Common myeloid progenitor, CD34-positive (primary cell): ENCODE results near the gene TCF12.

Experiments
- CTCF ChIA-PET: fragments of 350-600 bp; sonication (Branson Sonifier 250); formaldehyde crosslinking; loops from one replicate; lab custom pipeline; 2021; ENCODE audit warnings: antibody characterized with exemption; lab: Charles Lee
- POLR2A ChIA-PET: fragments of 350-600 bp; sonication (Branson Sonifier 250); formaldehyde crosslinking; loops from one replicate; lab custom pipeline; 2021; ENCODE audit warnings: antibody characterized with exemption; lab: Charles Lee
- DNase-seq, 3 donors: peaks; one replicate each; pipeline versions ENCODE4 v3.0.0 to v3.0.0-alpha.2; 2013
- H3K27ac ChIP-seq, 2 experiments: 1 replicate in 1 of 2; 2 replicates in 1 of 2; pipeline ENCODE4 v1.7.0; 2013; ENCODE audit warnings: inconsistent platforms in 2 of 2, low read length in 2 of 2, mild to moderate bottlenecking in 2 of 2, low read depth in 1 of 2, moderate library complexity in 1 of 2; ENCODE audit not compliant: severe bottlenecking in 2 of 2, insufficient read depth in 1 of 2, poor library complexity in 1 of 2
- H3K27me3 ChIP-seq, 5 experiments: replicated peaks in 2 of 5; 1 replicate in 3 of 5; 2 replicates in 2 of 5; pipeline versions ENCODE4 v1.6.1 to v1.7.0; 2013; ENCODE audit warnings: low read length in 4 of 5, mild to moderate bottlenecking in 2 of 5, moderate library complexity in 2 of 5, inconsistent platforms in 1 of 5; ENCODE audit not compliant: insufficient read depth in 5 of 5, control insufficient read depth in 4 of 5
- H3K36me3 ChIP-seq, 4 experiments: 1 replicate in 2 of 4; 2 replicates in 2 of 4; pipeline versions ENCODE4 v1.6.1 to v1.7.0; 2013; ENCODE audit warnings: low read length in 3 of 4, control low read depth in 1 of 4, mild to moderate bottlenecking in 1 of 4; ENCODE audit not compliant: control insufficient read depth in 4 of 4, insufficient read depth in 4 of 4
- H3K4me1 ChIP-seq, 4 experiments: 1 replicate in 3 of 4; 2 replicates in 1 of 4; pipeline versions ENCODE4 v1.6.1 to v1.7.1; 2013; ENCODE audit warnings: low read length in 3 of 4, mild to moderate bottlenecking in 3 of 4, control low read depth in 1 of 4, inconsistent platforms in 1 of 4, moderate library complexity in 1 of 4; ENCODE audit not compliant: control insufficient read depth in 4 of 4, insufficient read depth in 4 of 4; ENCODE audit errors: control extremely low read depth in 1 of 4
- H3K4me3 ChIP-seq, 7 experiments: 1 replicate in 4 of 7; 2 replicates in 3 of 7; pipeline versions ENCODE4 v1.5.1 to v1.7.0; 2013; ENCODE audit warnings: mild to moderate bottlenecking in 7 of 7, low read length in 6 of 7, moderate library complexity in 6 of 7, inconsistent platforms in 2 of 7, low read depth in 2 of 7, control low read depth in 1 of 7; ENCODE audit not compliant: insufficient read depth in 4 of 7, control insufficient read depth in 1 of 7; ENCODE audit errors: extremely low read depth in 1 of 7
- H3K9me3 ChIP-seq, 5 experiments: 1 replicate in 4 of 5; 2 replicates in 1 of 5; pipeline versions ENCODE4 v1.6.1 to v1.7.1; 2013; ENCODE audit warnings: low read length in 4 of 5, mild to moderate bottlenecking in 2 of 5, inconsistent platforms in 1 of 5, low read depth in 1 of 5, moderate library complexity in 1 of 5; ENCODE audit not compliant: control insufficient read depth in 4 of 5, insufficient read depth in 2 of 5; ENCODE audit errors: control extremely low read depth in 1 of 5
- WGBS: methylation state at CpG from one replicate; pipeline ENCODE4 v1.1.5; 2013; ENCODE audit not compliant: insufficient coverage; 5-methylcytosine and 5-hydroxymethylcytosine counted together

TCF12 gene

DNA sequence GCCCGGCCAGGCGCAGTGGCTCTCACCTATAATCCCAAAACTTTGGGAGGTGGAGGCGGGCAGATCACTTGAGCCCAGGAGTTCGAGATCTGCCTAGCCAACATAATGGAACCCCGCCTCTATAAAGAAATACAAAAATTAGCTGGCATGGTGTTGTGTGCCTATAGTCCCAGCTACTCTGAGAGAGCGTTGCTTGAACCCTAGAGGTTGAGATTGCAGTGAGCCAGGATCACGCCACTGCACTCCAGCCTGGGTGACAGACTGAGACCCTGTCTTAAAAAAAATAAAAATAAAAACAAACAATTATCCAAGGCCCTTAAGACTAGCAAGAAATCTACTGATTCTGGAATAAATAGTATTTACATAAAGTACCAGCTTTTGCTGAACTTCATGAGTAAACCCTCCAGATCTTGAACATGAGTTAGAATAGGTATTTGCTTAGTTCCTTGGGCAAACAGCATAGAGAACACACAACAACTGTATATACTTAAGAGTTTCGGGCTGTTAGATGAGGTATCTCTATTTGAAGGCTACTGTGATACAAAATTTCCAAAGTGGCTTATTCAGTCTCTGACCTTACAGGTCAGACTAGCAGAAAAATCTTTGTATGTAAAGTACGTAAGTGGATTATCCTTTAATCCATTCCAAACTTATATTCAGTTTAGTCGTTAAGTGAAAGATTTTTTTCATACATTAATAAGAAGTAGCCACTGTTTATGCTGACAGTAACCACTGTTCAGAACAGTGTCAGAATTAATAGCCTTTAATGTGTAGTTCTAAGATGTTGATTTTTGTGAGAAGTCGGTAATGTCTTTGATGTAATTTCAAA, 286.8 kb downstream of the TCF12 start:
- Histone ChIP-seq H3K27ac (no peak overlapping the region), H3K4me1 (peaks cover 0 to 4% (median 0%) of the 10 kb centered on the region in 4 experiments), H3K4me3 (no peak overlapping the region), H3K27me3 (no peaks in the 10 kb centered on the region), H3K36me3 (peaks cover 0 to 5% (median 2%) of the 10 kb centered on the region in 4 experiments), H3K9me3 (no peaks in the 10 kb centered on the region)
- ChIA-PET CTCF (interaction anchor here (0.6 to 1.2 kb wide), 3 partner anchors 9 to 353 kb away, joined by 3 to 5 read pairs (median 3); no protein-coding TSS in a partner anchor), POLR2A (no interaction called here)
- DNase-seq, result no peak
- WGBS, result 87% methylated on average over 6 of the region's 11 CpGs

DNA sequence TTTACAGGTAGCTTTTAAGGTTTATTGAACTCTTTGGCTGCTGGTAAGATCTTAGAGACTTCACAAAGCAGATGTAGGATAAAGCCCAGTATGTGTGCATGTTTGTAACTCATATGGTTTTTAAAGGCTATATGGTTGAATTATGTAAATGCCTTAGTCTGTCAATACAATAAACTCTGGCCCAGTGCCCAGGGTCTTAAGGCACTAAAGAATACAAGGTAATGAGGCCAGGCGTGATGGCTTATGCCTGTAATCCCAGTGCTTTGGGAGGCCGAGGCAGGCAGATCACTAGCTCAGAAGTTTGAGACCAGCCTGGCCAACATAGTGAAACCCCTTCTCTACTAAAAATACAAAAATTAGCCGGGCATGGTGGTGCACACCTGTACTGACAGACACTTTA, 287.6 kb downstream of the TCF12 start:
- POLR2A ChIA-PET, result no interaction called here
- H3K9me3 ChIP-seq, result no peaks in the 10 kb centered on the region
- no peaks in the 10 kb centered on the region for H3K27me3 ChIP-seq
- peaks cover 0 to 5% (median 2%) of the 10 kb centered on the region in 4 experiments for H3K36me3 ChIP-seq
- H3K4me3 ChIP-seq, result no peak overlapping the region
- no peak overlapping the region for H3K27ac ChIP-seq
- no peak for DNase-seq
- H3K4me1 ChIP-seq, result peaks cover 0 to 4% (median 0%) of the 10 kb centered on the region in 4 experiments
- WGBS, result 100% methylated on average over 1 of the region's 3 CpGs
- CTCF ChIA-PET, result no interaction called here

DNA sequence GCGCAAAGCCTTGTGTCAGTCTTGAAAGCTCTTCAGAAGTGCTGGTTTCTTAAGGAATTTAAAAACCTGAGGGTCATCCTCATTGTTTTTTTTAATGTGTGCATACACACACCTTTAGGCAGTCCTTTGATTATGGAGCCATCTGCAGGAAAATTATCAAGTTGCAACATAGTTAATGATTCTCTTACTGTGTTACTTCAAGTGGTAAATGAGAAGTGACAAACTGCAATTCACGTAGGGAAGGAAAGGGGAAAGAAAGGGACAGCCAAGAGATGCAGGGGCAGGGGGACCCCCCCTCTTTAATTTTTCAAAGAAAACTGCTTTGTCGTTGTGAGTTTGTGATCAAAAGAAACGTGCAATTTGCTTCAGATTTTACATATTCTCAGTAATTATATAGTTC, 295.4 kb downstream of the TCF12 start:
- Histone ChIP-seq H3K36me3 (no peaks in the 10 kb centered on the region), H3K9me3 (no peaks in the 10 kb centered on the region), H3K27ac (no peak overlapping the region), H3K27me3 (no peaks in the 10 kb centered on the region), H3K4me3 (no peak overlapping the region), H3K4me1 (peaks cover 6 to 15% (median 9%) of the 10 kb centered on the region in 4 experiments)
- peak; percentile 71 to 72 (median 72) for DNase-seq
- POLR2A ChIA-PET, result interaction anchor here (0.5 to 0.6 kb wide), 2 partner anchors 63 to 158 kb away, joined by 3 read pairs; no protein-coding TSS in a partner anchor
- WGBS, result 0% methylated on average over 1 of the region's 4 CpGs
- CTCF ChIA-PET, result interaction anchor here (0.6 to 5.4 kb wide), 17 partner anchors 9 to 720 kb away, joined by 3 to 62 read pairs (median 4); no protein-coding TSS in a partner anchor

DNA sequence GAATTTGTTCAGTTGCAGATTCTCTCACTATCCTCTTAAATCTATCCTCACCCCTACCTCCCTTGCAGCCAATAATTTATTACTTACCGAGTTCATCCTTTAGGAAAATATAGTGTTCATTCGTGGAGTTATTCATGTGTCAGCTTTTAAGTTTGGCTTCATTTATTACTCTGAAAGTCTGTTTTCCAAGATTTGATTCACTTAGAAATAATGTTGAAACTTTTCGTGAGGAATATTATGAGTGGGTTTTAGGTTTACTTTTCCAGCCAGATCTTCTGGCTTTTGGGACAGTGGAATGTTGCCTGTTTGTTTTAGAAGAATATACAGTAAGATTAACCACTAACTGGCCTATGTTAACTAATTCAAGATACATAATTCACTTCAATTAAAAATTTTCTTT, 296.9 kb downstream of the TCF12 start:
- no peaks in the 10 kb centered on the region for H3K27me3 ChIP-seq
- H3K4me1 ChIP-seq, result peaks cover 6 to 20% (median 13%) of the 10 kb centered on the region in 4 experiments
- no peak overlapping the region for H3K4me3 ChIP-seq
- ChIA-PET CTCF (interaction anchor here (0.7 to 1.8 kb wide), 3 partner anchors 11 to 69 kb away, joined by 3 to 5 read pairs (median 4); no protein-coding TSS in a partner anchor), POLR2A (no interaction called here)
- H3K9me3 ChIP-seq, result no peaks in the 10 kb centered on the region
- DNase-seq, result no peak
- H3K27ac ChIP-seq, result no peak overlapping the region
- no peaks in the 10 kb centered on the region for H3K36me3 ChIP-seq
- WGBS, result no CpG with 5 or more reads among the region's 3 CpGs

DNA sequence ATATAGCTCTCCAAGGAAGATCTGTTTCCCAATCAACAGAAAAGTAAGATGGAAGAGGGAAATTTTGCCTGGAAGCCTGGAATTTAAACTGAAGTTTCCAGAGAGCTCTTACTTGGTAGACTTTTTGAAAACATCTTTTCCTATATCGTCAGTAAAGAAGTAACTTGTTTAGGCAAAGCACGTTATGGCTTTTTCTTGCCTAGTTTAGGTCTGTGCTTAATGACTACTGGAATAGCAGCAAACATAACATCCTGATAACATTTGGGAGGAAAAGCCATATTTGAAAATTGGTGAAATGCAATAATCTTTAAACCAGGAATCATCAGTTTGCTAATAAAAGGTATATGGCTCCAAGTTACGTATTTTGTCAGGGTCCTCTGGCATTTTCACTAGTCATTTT, 297.4 kb downstream of the TCF12 start:
- peaks cover 6 to 20% (median 13%) of the 10 kb centered on the region in 4 experiments for H3K4me1 ChIP-seq
- no peaks in the 10 kb centered on the region for H3K36me3 ChIP-seq
- H3K9me3 ChIP-seq, result no peaks in the 10 kb centered on the region
- H3K27ac ChIP-seq, result no peak overlapping the region
- POLR2A ChIA-PET, result no interaction called here
- DNase-seq, result no peak
- CTCF ChIA-PET, result interaction anchor here (0.7 to 1.8 kb wide), 3 partner anchors 10 to 69 kb away, joined by 3 to 5 read pairs (median 4); no protein-coding TSS in a partner anchor
- H3K27me3 ChIP-seq, result no peaks in the 10 kb centered on the region
- no peak overlapping the region for H3K4me3 ChIP-seq
- 100% methylated on average over 3 of the region's 3 CpGs for WGBS

DNA sequence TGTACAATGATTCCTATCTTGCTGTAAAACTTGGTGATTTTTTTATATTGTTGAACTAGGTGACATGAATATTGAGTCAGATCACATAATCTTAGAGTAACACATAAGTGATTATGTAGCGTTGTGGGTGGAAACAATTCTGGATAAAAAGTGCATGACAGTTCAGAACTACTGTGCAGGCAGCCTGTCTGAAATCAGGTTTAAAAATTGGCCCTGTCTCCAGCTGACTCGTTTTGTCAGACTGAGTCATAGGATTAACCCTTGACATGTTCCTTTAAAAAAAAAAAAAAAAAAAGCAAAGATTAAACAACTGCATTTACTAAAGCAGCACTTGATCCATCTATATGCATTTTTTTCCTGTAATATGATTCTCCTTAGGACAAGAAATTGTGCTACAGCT, 297.8 kb downstream of the TCF12 start:
- H3K36me3 ChIP-seq, result no peaks in the 10 kb centered on the region
- WGBS, result 33% methylated on average over 1 of the region's 2 CpGs
- H3K27me3 ChIP-seq, result no peaks in the 10 kb centered on the region
- no peak overlapping the region for H3K27ac ChIP-seq
- ChIA-PET POLR2A (no interaction called here), CTCF (interaction anchor here (1.3 to 1.8 kb wide), 2 partner anchors 47 to 70 kb away, joined by 4 to 5 read pairs; no protein-coding TSS in a partner anchor)
- DNase-seq, result no peak
- H3K4me1 ChIP-seq, result peaks cover 6 to 20% (median 13%) of the 10 kb centered on the region in 4 experiments
- H3K4me3 ChIP-seq, result no peak overlapping the region
- H3K9me3 ChIP-seq, result no peaks in the 10 kb centered on the region
